ENCODE results near the gene SH2B3. TPM values are rescaled to one million over a fixed set of nuclear protein-coding genes. Genes with fewer than 3 reads are reported as not detected.

The SH2B3 gene
- total RNA-seq, 1 experiment from 2014 or later: 39.6 TPM

DNA sequence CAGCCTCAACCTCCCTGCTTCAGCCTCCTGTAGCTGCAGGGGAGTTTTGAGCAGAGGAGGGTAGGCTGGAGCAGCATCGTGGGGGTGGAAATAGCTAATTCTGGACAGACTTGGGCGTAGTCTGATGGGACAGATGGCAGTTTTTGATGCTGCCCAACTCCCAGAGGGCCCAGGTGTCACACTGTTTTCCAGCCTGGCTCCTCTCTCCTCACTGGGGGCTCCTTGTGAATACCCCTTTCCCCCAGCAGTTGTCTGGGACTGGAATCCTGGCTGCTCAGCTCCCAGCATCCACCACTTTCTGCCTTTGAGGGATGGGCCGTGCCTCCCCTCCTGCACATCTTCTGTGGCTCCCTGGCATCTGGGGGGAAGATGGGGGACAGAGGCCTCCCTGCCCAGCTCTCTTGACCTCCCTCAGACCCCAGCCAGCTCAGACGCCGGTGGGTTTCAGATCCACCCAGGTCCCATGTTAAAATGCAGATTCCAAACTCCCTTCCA is 34.0 kb downstream of the SH2B3 start:
- H3K4me1 ChIP-seq (ENCODE audit: control insufficient read depth, insufficient read depth, low read length): peaks cover 68% of the 10 kb centered on the region
- intact Hi-C loops (cut with micrococcal nuclease; ENCODE audit: unreplicated experiment): no loop called here
- H3K36me3 ChIP-seq (ENCODE audit: control insufficient read depth, insufficient read depth, low read length): no peaks in the 10 kb centered on the region
- in situ Hi-C loops (cut with HindIII; ENCODE audit: low pct_unique_long_range_greater_than_20kb, low sequenced_read_pairs): no loop called here
- TF ChIP-seq, protein P1, sequence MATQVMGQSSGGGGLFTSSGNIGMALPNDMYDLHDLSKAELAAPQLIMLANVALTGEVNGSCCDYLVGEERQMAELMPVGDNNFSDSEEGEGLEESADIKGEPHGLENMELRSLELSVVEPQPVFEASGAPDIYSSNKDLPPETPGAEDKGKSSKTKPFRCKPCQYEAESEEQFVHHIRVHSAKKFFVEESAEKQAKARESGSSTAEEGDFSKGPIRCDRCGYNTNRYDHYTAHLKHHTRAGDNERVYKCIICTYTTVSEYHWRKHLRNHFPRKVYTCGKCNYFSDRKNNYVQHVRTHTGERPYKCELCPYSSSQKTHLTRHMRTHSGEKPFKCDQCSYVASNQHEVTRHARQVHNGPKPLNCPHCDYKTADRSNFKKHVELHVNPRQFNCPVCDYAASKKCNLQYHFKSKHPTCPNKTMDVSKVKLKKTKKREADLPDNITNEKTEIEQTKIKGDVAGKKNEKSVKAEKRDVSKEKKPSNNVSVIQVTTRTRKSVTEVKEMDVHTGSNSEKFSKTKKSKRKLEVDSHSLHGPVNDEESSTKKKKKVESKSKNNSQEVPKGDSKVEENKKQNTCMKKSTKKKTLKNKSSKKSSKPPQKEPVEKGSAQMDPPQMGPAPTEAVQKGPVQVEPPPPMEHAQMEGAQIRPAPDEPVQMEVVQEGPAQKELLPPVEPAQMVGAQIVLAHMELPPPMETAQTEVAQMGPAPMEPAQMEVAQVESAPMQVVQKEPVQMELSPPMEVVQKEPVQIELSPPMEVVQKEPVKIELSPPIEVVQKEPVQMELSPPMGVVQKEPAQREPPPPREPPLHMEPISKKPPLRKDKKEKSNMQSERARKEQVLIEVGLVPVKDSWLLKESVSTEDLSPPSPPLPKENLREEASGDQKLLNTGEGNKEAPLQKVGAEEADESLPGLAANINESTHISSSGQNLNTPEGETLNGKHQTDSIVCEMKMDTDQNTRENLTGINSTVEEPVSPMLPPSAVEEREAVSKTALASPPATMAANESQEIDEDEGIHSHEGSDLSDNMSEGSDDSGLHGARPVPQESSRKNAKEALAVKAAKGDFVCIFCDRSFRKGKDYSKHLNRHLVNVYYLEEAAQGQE (IDR thresholded peaks at IDR 0.05; ENCODE audit: insufficient read depth in 1 of 2, low read depth in 2 of 2, low read length in 1 of 2): no peak
- no peak for TF ChIP-seq SIN3A (IDR thresholded peaks at IDR 0.05; ENCODE audit: borderline replicate concordance, insufficient read depth, low read depth, low read length)
- TF ChIP-seq, protein P2, sequence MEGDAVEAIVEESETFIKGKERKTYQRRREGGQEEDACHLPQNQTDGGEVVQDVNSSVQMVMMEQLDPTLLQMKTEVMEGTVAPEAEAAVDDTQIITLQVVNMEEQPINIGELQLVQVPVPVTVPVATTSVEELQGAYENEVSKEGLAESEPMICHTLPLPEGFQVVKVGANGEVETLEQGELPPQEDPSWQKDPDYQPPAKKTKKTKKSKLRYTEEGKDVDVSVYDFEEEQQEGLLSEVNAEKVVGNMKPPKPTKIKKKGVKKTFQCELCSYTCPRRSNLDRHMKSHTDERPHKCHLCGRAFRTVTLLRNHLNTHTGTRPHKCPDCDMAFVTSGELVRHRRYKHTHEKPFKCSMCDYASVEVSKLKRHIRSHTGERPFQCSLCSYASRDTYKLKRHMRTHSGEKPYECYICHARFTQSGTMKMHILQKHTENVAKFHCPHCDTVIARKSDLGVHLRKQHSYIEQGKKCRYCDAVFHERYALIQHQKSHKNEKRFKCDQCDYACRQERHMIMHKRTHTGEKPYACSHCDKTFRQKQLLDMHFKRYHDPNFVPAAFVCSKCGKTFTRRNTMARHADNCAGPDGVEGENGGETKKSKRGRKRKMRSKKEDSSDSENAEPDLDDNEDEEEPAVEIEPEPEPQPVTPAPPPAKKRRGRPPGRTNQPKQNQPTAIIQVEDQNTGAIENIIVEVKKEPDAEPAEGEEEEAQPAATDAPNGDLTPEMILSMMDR (IDR thresholded peaks at IDR 0.05): no peak
- TF ChIP-seq POLR2AphosphoS5 (IDR thresholded peaks at IDR 0.05; ENCODE audit: low read depth, low read length): peak; percentile 21; the same call in 1 of the 2 replicates
- TF ChIP-seq TCF7L2 (IDR thresholded peaks at IDR 0.05; ENCODE audit: low read depth, low read length): no peak
- ChIA-PET CTCF (no interaction called here), POLR2A (interaction anchor here (0.5 kb wide), 1 partner anchor 99 kb away, joined by 3 read pairs; no protein-coding TSS in a partner anchor)
- BruUV-seq (replicated peaks): no TSS peak
- no peaks in the 10 kb centered on the region for H3K27me3 ChIP-seq (ENCODE audit: control insufficient read depth, insufficient read depth, low read length)
- H3K4me3 ChIP-seq (ENCODE audit: low read depth in 2 of 2, low read length in 2 of 2): no peak overlapping the region
- ATAC-seq (no peak), DNase-seq (ENCODE audit: low read depth, low spot score) (no peak)
- H3K9me3 ChIP-seq (ENCODE audit: control insufficient read depth, insufficient read depth, low read depth, low read length): no peaks in the 10 kb centered on the region
- H3K27ac ChIP-seq (ENCODE audit: low read length): peak overlapping the region; percentile 49; the same call in 1 of the 2 replicates

DNA sequence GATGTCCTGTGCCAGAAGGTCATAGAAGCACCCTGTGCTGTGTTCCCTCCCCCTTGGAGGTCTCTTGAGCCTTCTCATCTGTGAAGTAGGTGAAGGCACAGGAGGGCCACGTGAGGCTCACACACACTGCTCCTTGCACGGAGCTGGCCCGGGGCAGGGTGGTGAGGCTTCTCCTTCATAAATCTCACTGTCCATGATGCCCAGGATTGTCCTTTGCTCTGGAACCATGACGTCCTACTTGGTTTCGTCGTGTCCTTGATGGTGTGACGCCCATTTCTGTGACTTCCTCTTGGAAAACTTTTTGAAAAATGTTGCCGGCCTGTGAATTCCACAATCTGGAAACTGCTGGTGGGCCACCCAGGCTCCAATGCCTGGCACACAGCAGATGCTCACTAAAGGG is 34.4 kb downstream of the SH2B3 start:
- H3K36me3 ChIP-seq (ENCODE audit: control insufficient read depth, insufficient read depth, low read length): no peaks in the 10 kb centered on the region
- H3K9me3 ChIP-seq (ENCODE audit: control insufficient read depth, insufficient read depth, low read depth, low read length): no peaks in the 10 kb centered on the region
- H3K4me3 ChIP-seq (ENCODE audit: low read depth in 2 of 2, low read length in 2 of 2): no peak overlapping the region
- no TSS peak for BruUV-seq (replicated peaks)
- in situ Hi-C loops (cut with HindIII; ENCODE audit: low pct_unique_long_range_greater_than_20kb, low sequenced_read_pairs): no loop called here
- CTCF ChIA-PET: no interaction called here
- no peak for ATAC-seq
- POLR2A ChIA-PET: no interaction called here
- H3K4me1 ChIP-seq (ENCODE audit: control insufficient read depth, insufficient read depth, low read length): peaks cover 69% of the 10 kb centered on the region
- DNase-seq (ENCODE audit: low read depth, low spot score): no peak
- H3K27me3 ChIP-seq (ENCODE audit: control insufficient read depth, insufficient read depth, low read length): no peaks in the 10 kb centered on the region
- H3K27ac ChIP-seq (ENCODE audit: low read length): peak overlapping the region; percentile 49; the same call in 1 of the 2 replicates
- intact Hi-C loops (cut with micrococcal nuclease; ENCODE audit: unreplicated experiment): no loop called here
- no peak for TF ChIP-seq POLR2AphosphoS5 (IDR thresholded peaks at IDR 0.05; ENCODE audit: low read depth, low read length)
- no peak for TF ChIP-seq SIN3A (IDR thresholded peaks at IDR 0.05; ENCODE audit: borderline replicate concordance, insufficient read depth, low read depth, low read length)
- TF ChIP-seq, protein P1 (IDR thresholded peaks at IDR 0.05; ENCODE audit: insufficient read depth in 1 of 2, low read depth in 2 of 2, low read length in 1 of 2): no peak
- TF ChIP-seq, protein P2 (IDR thresholded peaks at IDR 0.05): no peak
- no peak for TF ChIP-seq TCF7L2 (IDR thresholded peaks at IDR 0.05; ENCODE audit: low read depth, low read length)

Data from Panc1 (cell line).